ENCODE measurements around the gene CENATAC. TPM values are rescaled to one million over a fixed set of nuclear protein-coding genes. Genes with fewer than 3 reads are reported as not detected.
A peak's percentile ranks its signal among the peaks of the same experiment; 100 is the strongest.

CENATAC gene
- polyA plus RNA-seq, 4 donors = 12.9 to 50.1 (median 28.6) TPM

DNA sequence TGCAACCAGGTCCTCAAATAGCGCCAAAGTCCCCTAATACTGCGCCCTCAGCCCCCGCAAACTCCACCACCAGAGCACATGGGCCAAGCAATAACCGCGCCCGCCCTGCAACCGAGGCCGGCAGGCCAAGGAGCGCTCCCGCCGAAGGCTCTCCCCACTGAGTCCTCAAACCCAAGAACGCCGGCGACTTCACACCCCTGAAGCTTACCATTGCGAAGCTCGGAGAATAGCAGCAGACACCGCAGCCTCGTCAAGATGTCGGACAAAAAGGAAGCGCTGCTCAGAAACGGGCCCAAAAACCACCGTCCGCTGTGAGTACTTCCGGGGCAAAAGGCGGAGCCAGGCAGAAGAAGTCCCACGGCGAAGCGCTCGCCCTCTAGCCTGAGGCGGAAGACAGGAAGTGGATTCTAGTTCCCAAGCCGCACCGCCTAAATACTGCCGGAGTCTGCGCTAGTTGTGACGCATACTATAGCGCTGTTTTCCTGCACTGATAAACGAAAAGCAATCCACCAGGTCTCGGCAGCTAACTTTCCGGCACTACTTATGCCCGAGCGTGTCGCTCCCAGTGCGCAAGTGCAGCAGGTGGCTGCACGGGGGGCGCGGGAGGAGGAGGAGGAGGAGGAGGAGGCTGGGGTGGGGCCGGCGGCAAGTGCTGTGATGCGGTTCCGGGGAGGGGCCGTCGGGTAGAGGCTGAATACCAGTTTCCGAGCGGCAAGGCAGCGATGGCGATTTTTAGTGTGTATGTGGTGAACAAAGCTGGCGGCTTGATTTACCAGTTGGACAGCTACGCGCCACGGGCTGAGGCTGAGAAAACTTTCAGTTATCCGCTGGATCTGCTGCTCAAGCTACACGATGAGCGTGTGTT, 20.4 kb downstream of the CENATAC start, which contains the start of the genes RPS25 and TRAPPC4:
Gene RPS25 (minus strand): TSS at position 270 of the 865 bp plus-strand sequence. CDS start 59 bp downstream, at position 211.
Gene TRAPPC4 (plus strand): TSS at position 693 of the 865 bp plus-strand sequence. CDS start 30 bp downstream, at position 723.
- Histone ChIP-seq H3K27ac (ENCODE audit: low read depth in 1 of 3, low read length in 2 of 3) (peak within 1 kb of the TSS; percentile 90 to 99 (median 93)), H3K4me3 (ENCODE audit: low read depth in 1 of 3, low read length in 3 of 3) (peak within 1 kb of the TSS; percentile 81 to 94 (median 89)), H3K36me3 (ENCODE audit: control insufficient read depth in 3 of 3, insufficient read depth in 2 of 3, low read depth in 1 of 3, low read length in 3 of 3) (peaks cover 8 to 45% (median 9%) of the 10 kb centered on the region in 3 donors), H3K4me1 (ENCODE audit: control insufficient read depth in 3 of 3, insufficient read depth in 2 of 3, low read depth in 1 of 3, low read length in 2 of 3) (peaks cover 1 to 43% (median 6%) of the 10 kb centered on the region in 3 donors), H3K27me3 (ENCODE audit: control insufficient read depth in 3 of 3, insufficient read depth in 3 of 3, low read length in 3 of 3) (no peaks in the 10 kb centered on the region), H3K9me3 (ENCODE audit: control insufficient read depth in 2 of 2, insufficient read depth in 1 of 2, low read depth in 1 of 2, low read length in 1 of 2) (no peaks in the 10 kb centered on the region)
- FAIRE-seq = no peak
- WGBS, 3 donors = 0% methylated on average over 63 of the region's 63 CpGs
- DNase-seq = peak; percentile 97 to 98

DNA sequence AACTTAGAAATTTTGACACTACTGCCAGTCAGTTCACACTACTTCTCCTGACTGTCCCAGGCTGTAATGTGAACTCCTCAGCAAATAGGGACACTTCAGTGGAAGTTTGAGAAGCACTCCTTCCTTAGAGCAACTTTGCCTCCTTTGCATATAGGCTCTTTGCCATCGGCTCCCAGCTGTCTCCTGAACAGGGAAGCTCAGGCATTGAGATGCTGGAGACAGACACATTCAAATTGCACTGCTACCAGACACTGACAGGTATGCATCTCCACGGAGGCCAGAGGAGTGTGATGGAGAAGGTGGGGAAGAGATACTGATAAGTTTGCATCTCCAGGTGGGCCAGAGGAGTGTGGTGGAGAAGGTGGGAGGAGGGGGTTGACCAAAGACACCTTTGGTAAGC, 22.1 kb downstream of the CENATAC start:
- peak overlapping the region; percentile 8 to 90 (median 69) for H3K27ac ChIP-seq (ENCODE audit: low read depth in 1 of 3, low read length in 2 of 3)
- peaks cover 5 to 50% (median 7%) of the 10 kb centered on the region in 3 donors for H3K36me3 ChIP-seq (ENCODE audit: control insufficient read depth in 3 of 3, insufficient read depth in 2 of 3, low read depth in 1 of 3, low read length in 3 of 3)
- no peaks in the 10 kb centered on the region for H3K27me3 ChIP-seq (ENCODE audit: control insufficient read depth in 3 of 3, insufficient read depth in 3 of 3, low read length in 3 of 3)
- H3K9me3 ChIP-seq (ENCODE audit: control insufficient read depth in 2 of 2, insufficient read depth in 1 of 2, low read depth in 1 of 2, low read length in 1 of 2) = no peaks in the 10 kb centered on the region
- peaks cover 4 to 60% (median 8%) of the 10 kb centered on the region in 3 donors for H3K4me1 ChIP-seq (ENCODE audit: control insufficient read depth in 3 of 3, insufficient read depth in 2 of 3, low read depth in 1 of 3, low read length in 2 of 3)
- no peak for FAIRE-seq
- DNase-seq = peak in 1 of 2 donors; percentile 26
- WGBS, 3 donors = 11 to 35% (median 27%) methylated on average over 2 of the region's 2 CpGs
- peak overlapping the region in 2 of 3 donors; percentile 89 to 94 for H3K4me3 ChIP-seq (ENCODE audit: low read depth in 1 of 3, low read length in 3 of 3)

DNA sequence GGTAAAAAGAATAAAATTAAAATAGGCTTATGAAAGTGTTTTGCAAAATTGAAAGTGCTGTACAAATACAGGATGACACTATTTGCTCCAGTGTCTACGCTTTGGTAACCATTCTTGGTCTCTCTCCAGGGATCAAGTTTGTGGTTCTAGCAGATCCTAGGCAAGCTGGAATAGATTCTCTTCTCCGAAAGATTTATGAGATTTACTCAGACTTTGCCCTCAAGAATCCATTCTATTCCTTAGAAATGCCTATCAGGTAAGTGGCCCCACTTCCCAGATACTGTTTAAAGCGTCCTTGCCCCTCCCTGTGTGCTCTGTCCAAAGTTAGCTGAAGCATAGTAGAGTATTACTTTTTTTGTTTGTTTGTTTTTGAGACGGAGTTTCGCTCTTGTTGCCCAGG, 23.7 kb downstream of the CENATAC start:
- peak; percentile 59 to 66 for DNase-seq
- peak overlapping the region; percentile 0 to 76 (median 41) for H3K27ac ChIP-seq (ENCODE audit: low read depth in 1 of 3, low read length in 2 of 3)
- H3K4me3 ChIP-seq (ENCODE audit: low read depth in 1 of 3, low read length in 3 of 3) = no peak overlapping the region
- H3K36me3 ChIP-seq (ENCODE audit: control insufficient read depth in 3 of 3, insufficient read depth in 2 of 3, low read depth in 1 of 3, low read length in 3 of 3) = peaks cover 3 to 53% (median 3%) of the 10 kb centered on the region in 3 donors
- no peaks in the 10 kb centered on the region for H3K9me3 ChIP-seq (ENCODE audit: control insufficient read depth in 2 of 2, insufficient read depth in 1 of 2, low read depth in 1 of 2, low read length in 1 of 2)
- no peaks in the 10 kb centered on the region for H3K27me3 ChIP-seq (ENCODE audit: control insufficient read depth in 3 of 3, insufficient read depth in 3 of 3, low read length in 3 of 3)
- peaks cover 4 to 70% (median 8%) of the 10 kb centered on the region in 3 donors for H3K4me1 ChIP-seq (ENCODE audit: control insufficient read depth in 3 of 3, insufficient read depth in 2 of 3, low read depth in 1 of 3, low read length in 2 of 3)
- WGBS, 3 donors = 13 to 63% (median 44%) methylated on average over 5 of the region's 5 CpGs
- FAIRE-seq = no peak

GRCh38 chr11:119023741-119024140, 25.8 kb downstream of the CENATAC start:
- Histone ChIP-seq H3K9me3 (ENCODE audit: control insufficient read depth in 2 of 2, insufficient read depth in 1 of 2, low read depth in 1 of 2, low read length in 1 of 2) (no peaks in the 10 kb centered on the region), H3K36me3 (ENCODE audit: control insufficient read depth in 3 of 3, insufficient read depth in 2 of 3, low read depth in 1 of 3, low read length in 3 of 3) (peaks cover 3 to 72% (median 3%) of the 10 kb centered on the region in 3 donors), H3K4me3 (ENCODE audit: low read depth in 1 of 3, low read length in 3 of 3) (no peak overlapping the region), H3K4me1 (ENCODE audit: control insufficient read depth in 3 of 3, insufficient read depth in 2 of 3, low read depth in 1 of 3, low read length in 2 of 3) (peaks cover 4 to 67% (median 5%) of the 10 kb centered on the region in 3 donors), H3K27ac (ENCODE audit: low read depth in 1 of 3, low read length in 2 of 3) (no peak overlapping the region), H3K27me3 (ENCODE audit: control insufficient read depth in 3 of 3, insufficient read depth in 3 of 3, low read length in 3 of 3) (no peaks in the 10 kb centered on the region)
- DNase-seq (no peak), FAIRE-seq (no peak)

DNA sequence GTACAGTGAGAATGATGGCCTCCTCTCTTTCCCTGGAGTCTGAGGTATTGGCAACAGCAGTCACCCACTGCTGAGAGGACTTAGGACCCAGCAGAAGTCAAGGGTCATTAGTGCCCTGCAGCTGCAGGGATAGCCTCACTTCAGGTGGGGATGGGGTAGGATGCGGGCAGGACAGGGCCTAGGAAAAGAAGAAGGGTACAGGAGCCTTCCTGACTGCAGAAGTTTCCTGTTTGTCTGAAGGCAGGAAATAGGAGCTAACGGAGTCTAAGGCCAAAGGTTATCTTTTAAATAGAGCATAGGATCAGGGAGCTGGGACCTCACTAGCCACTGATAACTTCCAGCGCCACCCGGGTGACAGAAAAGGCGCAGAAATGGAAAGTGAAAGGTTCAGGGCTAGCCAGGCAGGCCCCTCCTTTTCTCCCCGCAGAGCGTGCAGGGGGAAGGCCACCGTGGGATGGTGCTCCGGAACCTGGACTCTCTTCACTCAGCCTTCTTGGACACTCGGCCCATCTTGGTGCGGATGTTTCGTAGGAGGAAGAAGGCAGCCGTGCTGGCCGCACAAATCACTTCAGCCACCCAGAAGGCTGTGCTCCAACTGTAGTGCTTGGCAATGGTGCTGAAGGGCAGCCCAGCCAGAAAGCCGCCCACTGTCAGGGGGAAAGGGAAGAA, 26.6 kb downstream of the CENATAC start:
- H3K4me3 ChIP-seq (ENCODE audit: low read depth in 1 of 3, low read length in 3 of 3) = peak overlapping the region in 2 of 3 donors; percentile 82 to 87
- 25 to 50% (median 37%) methylated on average over 15 of the region's 15 CpGs for WGBS, 3 donors

GRCh38 chr11:119025099-119025473, 27.1 kb downstream of the CENATAC start:
- WGBS, 3 donors = 17 to 50% (median 50%) methylated on average over 5 of the region's 5 CpGs

More for the DNA sequence above, 26.6 kb downstream of the CENATAC start:
- FAIRE-seq (no peak), DNase-seq (peak; percentile 52 to 65)
- peaks cover 4 to 67% (median 5%) of the 10 kb centered on the region in 3 donors for H3K4me1 ChIP-seq (ENCODE audit: control insufficient read depth in 3 of 3, insufficient read depth in 2 of 3, low read depth in 1 of 3, low read length in 2 of 3)
- no peaks in the 10 kb centered on the region for H3K27me3 ChIP-seq (ENCODE audit: control insufficient read depth in 3 of 3, insufficient read depth in 3 of 3, low read length in 3 of 3)
- peak overlapping the region; percentile 53 to 88 (median 73) for H3K27ac ChIP-seq (ENCODE audit: low read depth in 1 of 3, low read length in 2 of 3)
- no peaks in the 10 kb centered on the region for H3K9me3 ChIP-seq (ENCODE audit: control insufficient read depth in 2 of 2, insufficient read depth in 1 of 2, low read depth in 1 of 2, low read length in 1 of 2)
- peaks cover 3 to 77% (median 3%) of the 10 kb centered on the region in 3 donors for H3K36me3 ChIP-seq (ENCODE audit: control insufficient read depth in 3 of 3, insufficient read depth in 2 of 3, low read depth in 1 of 3, low read length in 3 of 3)

GRCh38 chr11:119025541-119025940, 27.6 kb downstream of the CENATAC start:
- FAIRE-seq (no peak), DNase-seq (peak; percentile 63 to 65)
- no peaks in the 10 kb centered on the region for H3K27me3 ChIP-seq (ENCODE audit: control insufficient read depth in 3 of 3, insufficient read depth in 3 of 3, low read length in 3 of 3)
- peaks cover 2 to 61% (median 4%) of the 10 kb centered on the region in 3 donors for H3K4me1 ChIP-seq (ENCODE audit: control insufficient read depth in 3 of 3, insufficient read depth in 2 of 3, low read depth in 1 of 3, low read length in 2 of 3)
- peak overlapping the region in 2 of 3 donors; percentile 82 to 87 for H3K4me3 ChIP-seq (ENCODE audit: low read depth in 1 of 3, low read length in 3 of 3)
- peaks cover 3 to 72% (median 3%) of the 10 kb centered on the region in 3 donors for H3K36me3 ChIP-seq (ENCODE audit: control insufficient read depth in 3 of 3, insufficient read depth in 2 of 3, low read depth in 1 of 3, low read length in 3 of 3)
- peak overlapping the region; percentile 53 to 88 (median 73) for H3K27ac ChIP-seq (ENCODE audit: low read depth in 1 of 3, low read length in 2 of 3)
- no peaks in the 10 kb centered on the region for H3K9me3 ChIP-seq (ENCODE audit: control insufficient read depth in 2 of 2, insufficient read depth in 1 of 2, low read depth in 1 of 2, low read length in 1 of 2)
- WGBS, 3 donors = 14 to 63% (median 38%) methylated on average over 5 of the region's 5 CpGs

More at GRCh38 chr11:119025099-119025473, 27.1 kb downstream of the CENATAC start:
- H3K4me1 ChIP-seq (ENCODE audit: control insufficient read depth in 3 of 3, insufficient read depth in 2 of 3, low read depth in 1 of 3, low read length in 2 of 3) = peaks cover 2 to 65% (median 4%) of the 10 kb centered on the region in 3 donors
- H3K4me3 ChIP-seq (ENCODE audit: low read depth in 1 of 3, low read length in 3 of 3) = peak overlapping the region in 2 of 3 donors; percentile 82 to 87
- H3K27ac ChIP-seq (ENCODE audit: low read depth in 1 of 3, low read length in 2 of 3) = peak overlapping the region; percentile 53 to 88 (median 73)
- H3K36me3 ChIP-seq (ENCODE audit: control insufficient read depth in 3 of 3, insufficient read depth in 2 of 3, low read depth in 1 of 3, low read length in 3 of 3) = peaks cover 3 to 75% (median 3%) of the 10 kb centered on the region in 3 donors
- FAIRE-seq = no peak
- no peaks in the 10 kb centered on the region for H3K27me3 ChIP-seq (ENCODE audit: control insufficient read depth in 3 of 3, insufficient read depth in 3 of 3, low read length in 3 of 3)
- DNase-seq = peak; percentile 13 to 48
- no peaks in the 10 kb centered on the region for H3K9me3 ChIP-seq (ENCODE audit: control insufficient read depth in 2 of 2, insufficient read depth in 1 of 2, low read depth in 1 of 2, low read length in 1 of 2)

Measured in small intestine (tissue), 7 donors.